Subcutaneous adipose tissue (tissue), 4 donors: ENCODE data around the gene PAM. TPM values are rescaled to one million over a fixed set of nuclear protein-coding genes. Genes with fewer than 3 reads are reported as not detected.

ENCODE experiments used
- CTCF ChIP-seq: fragments of 450-650 bp; IDR thresholded peaks from one replicate; pipeline ENCODE4 v1.5.1; 2016; ENCODE audit warnings: low read depth, mild to moderate bottlenecking, control low read depth, antibody characterized with exemption, moderate library complexity
- total RNA-seq, 4 donors: library from RNA; depleted of rRNA; stranded (reverse); fragments of >200 nt; gene quantifications; one replicate each; pipeline ENCODE4 v1.1.0, GENCODE V29; 2016

PAM gene
- total RNA-seq, 4 donors from 2014 or later, result 142 to 289 (median 225) TPM

- TF ChIP-seq CTCF, result no peak
Observed at GRCh38 chr5:102800427-102800826, 45.3 kb downstream of the PAM start.

- TF ChIP-seq CTCF, result no peak
Observed at GRCh38 chr5:102801371-102801770, 46.3 kb downstream of the PAM start.

GRCh38 chr5:102802708-102803458, 47.8 kb downstream of the PAM start:
- no peak for TF ChIP-seq CTCF

- no peak for TF ChIP-seq CTCF
Observed at GRCh38 chr5:102807878-102808502, 52.9 kb downstream of the PAM start.

GRCh38 chr5:102809033-102809432, 53.9 kb downstream of the PAM start:
- no peak for TF ChIP-seq CTCF

GRCh38 chr5:102811972-102812371, 56.9 kb downstream of the PAM start:
- no peak for TF ChIP-seq CTCF

GRCh38 chr5:102813740-102814139, 58.6 kb downstream of the PAM start:
- no peak for TF ChIP-seq CTCF
